ENCODE data around the gene PDE11A. TPM values are rescaled to one million over a fixed set of nuclear protein-coding genes. Genes with fewer than 3 reads are reported as not detected.

The PDE11A gene
- total and polyA plus RNA-seq, 2 of the 13 experiments (the other 11 are each of a cell fraction or from before 2014, with no cell fraction given) = 1.2 to 1.7 TPM

DNA sequence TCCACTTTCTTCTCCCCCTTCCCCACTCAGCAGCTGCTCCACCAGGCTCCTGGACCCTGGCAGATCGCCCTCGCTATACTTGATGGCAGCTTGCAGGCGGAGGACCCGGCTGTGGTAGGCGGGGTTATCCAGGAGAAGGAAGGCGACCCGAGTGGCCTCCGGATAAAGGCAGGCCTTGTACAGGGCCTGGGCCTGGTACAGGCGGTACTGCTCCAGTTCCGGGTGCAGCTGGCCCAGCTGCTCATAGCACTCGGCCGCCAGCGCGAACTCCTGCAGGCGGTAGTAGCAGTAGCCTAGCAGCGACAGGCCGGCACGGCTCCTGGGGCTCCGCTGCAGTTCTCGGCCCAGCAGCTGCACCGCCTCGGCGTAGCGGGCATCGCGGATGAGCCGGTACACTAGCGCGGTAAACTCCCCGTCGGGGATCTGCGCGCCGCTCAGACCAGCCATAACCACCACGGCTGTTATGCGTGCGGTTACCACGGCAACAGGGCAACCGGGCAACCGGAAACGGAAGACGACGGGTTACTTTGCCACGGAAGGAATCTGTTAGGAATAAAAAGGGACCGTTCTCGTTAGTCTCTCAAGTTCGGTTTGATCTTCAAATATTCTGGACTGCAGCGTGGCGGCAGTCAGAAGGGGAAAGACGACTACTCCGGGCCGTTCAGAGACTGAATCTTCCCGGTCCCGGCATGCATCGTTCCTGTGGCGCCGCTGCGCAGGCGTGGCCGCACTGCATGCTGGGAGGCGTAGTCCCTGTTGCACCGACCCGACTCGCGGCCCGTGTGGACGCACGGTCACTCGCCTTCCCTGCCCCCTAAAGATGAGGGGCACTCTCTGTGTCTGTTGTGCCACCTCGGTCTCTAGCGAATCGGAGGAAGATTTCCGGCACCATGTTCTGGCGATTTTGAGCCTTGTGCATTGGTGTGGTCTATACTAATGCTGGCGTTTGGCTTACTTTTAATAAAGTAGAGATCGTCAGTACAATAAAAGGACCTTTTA, 454.0 kb downstream of the PDE11A start (continued):
- no peak for TF ChIP-seq KLF12 (CRISPR knock-in tag; IDR thresholded peaks at IDR 0.05; ENCODE audit: borderline replicate concordance)
- TF ChIP-seq, protein P1, sequence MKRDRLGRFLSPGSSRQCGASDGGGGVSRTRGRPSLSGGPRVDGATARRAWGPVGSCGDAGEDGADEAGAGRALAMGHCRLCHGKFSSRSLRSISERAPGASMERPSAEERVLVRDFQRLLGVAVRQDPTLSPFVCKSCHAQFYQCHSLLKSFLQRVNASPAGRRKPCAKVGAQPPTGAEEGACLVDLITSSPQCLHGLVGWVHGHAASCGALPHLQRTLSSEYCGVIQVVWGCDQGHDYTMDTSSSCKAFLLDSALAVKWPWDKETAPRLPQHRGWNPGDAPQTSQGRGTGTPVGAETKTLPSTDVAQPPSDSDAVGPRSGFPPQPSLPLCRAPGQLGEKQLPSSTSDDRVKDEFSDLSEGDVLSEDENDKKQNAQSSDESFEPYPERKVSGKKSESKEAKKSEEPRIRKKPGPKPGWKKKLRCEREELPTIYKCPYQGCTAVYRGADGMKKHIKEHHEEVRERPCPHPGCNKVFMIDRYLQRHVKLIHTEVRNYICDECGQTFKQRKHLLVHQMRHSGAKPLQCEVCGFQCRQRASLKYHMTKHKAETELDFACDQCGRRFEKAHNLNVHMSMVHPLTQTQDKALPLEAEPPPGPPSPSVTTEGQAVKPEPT (CRISPR knock-in tag; IDR thresholded peaks at IDR 0.05; ENCODE audit: low read depth) = peak; percentile 77
- peak; percentile 83; the same call in 1 of the 2 replicates for TF ChIP-seq KDM5A (IDR thresholded peaks at IDR 0.05; ENCODE audit: borderline replicate concordance, low read length)
- TF ChIP-seq PAWR (CRISPR knock-in tag; IDR thresholded peaks at IDR 0.05; ENCODE audit: borderline replicate concordance) = no peak; the same call in 1 of the 2 replicates
- TF ChIP-seq CREB1 (IDR thresholded peaks at IDR 0.05) = peak; percentile 73
- peak; percentile 93 for TF ChIP-seq CREB1 (CRISPR knock-in tag; IDR thresholded peaks at IDR 0.05)
- no peak for TF ChIP-seq MAF1 (CRISPR knock-in tag; IDR thresholded peaks at IDR 0.05; ENCODE audit: borderline replicate concordance)
- TF ChIP-seq ZNF703 (CRISPR knock-in tag; IDR thresholded peaks at IDR 0.05; ENCODE audit: borderline replicate concordance) = no peak; the same call in 1 of the 2 replicates
- no peak for TF ChIP-seq ZNF331 (CRISPR knock-in tag; IDR thresholded peaks at IDR 0.05)
- TF ChIP-seq NR3C1 (CRISPR knock-in tag; IDR thresholded peaks at IDR 0.05) = no peak
- peak; percentile 89 for TF ChIP-seq POLR2G (IDR thresholded peaks at IDR 0.05; ENCODE audit: low read depth, low read length)
- TF ChIP-seq, protein P2, sequence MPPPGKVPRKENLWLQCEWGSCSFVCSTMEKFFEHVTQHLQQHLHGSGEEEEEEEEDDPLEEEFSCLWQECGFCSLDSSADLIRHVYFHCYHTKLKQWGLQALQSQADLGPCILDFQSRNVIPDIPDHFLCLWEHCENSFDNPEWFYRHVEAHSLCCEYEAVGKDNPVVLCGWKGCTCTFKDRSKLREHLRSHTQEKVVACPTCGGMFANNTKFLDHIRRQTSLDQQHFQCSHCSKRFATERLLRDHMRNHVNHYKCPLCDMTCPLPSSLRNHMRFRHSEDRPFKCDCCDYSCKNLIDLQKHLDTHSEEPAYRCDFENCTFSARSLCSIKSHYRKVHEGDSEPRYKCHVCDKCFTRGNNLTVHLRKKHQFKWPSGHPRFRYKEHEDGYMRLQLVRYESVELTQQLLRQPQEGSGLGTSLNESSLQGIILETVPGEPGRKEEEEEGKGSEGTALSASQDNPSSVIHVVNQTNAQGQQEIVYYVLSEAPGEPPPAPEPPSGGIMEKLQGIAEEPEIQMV (CRISPR knock-in tag; IDR thresholded peaks at IDR 0.05; ENCODE audit: low read depth) = peak; percentile 49; the same call in 1 of the 2 replicates
- TF ChIP-seq THYN1 (CRISPR knock-in tag; IDR thresholded peaks at IDR 0.05; ENCODE audit: borderline replicate concordance, low read depth) = no peak
- TF ChIP-seq ZNF761 (CRISPR knock-in tag; conservative IDR thresholded peaks at IDR 0.05) = peak; percentile 97
- TF ChIP-seq FOXO1 (CRISPR knock-in tag; IDR thresholded peaks at IDR 0.05) = peak; percentile 49; the same call in 1 of the 2 replicates
- TF ChIP-seq AKNA (CRISPR knock-in tag; IDR thresholded peaks at IDR 0.05; ENCODE audit: borderline replicate concordance) = no peak
- TF ChIP-seq, protein P3, sequence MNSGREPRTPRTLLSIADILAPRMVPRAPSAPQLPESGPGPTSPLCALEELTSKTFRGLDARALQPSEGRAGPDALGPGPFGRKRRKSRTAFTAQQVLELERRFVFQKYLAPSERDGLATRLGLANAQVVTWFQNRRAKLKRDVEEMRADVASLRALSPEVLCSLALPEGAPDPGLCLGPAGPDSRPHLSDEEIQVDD (CRISPR knock-in tag; IDR thresholded peaks at IDR 0.05; ENCODE audit: borderline replicate concordance) = no peak
- TF ChIP-seq KDM2A (CRISPR knock-in tag; IDR thresholded peaks at IDR 0.05; ENCODE audit: borderline replicate concordance, low read depth) = peak; percentile 95
- TF ChIP-seq U2AF1 (optimal IDR thresholded peaks at IDR 0.05; ENCODE audit: low read depth, low read length) = peak; percentile 82
- TF ChIP-seq TCF7 (IDR thresholded peaks at IDR 0.05; ENCODE audit: low read depth) = no peak
